HG03066 (cell line): ENCODE data around the gene FSD1.
"Not testable (repeated sequence)": the region's sequence is repeated elsewhere in the genome, so short reads cannot be mapped to it uniquely, and the experiment has no call there.

Experiments used
- ATAC-seq: cut with Tn5 transposase; IDR thresholded peaks from one replicate; pipeline ENCODE4 v1.9.1; 2021; ENCODE audit warnings: low read depth; ENCODE audit not compliant: unreplicated experiment

The FSD1 gene

DNA sequence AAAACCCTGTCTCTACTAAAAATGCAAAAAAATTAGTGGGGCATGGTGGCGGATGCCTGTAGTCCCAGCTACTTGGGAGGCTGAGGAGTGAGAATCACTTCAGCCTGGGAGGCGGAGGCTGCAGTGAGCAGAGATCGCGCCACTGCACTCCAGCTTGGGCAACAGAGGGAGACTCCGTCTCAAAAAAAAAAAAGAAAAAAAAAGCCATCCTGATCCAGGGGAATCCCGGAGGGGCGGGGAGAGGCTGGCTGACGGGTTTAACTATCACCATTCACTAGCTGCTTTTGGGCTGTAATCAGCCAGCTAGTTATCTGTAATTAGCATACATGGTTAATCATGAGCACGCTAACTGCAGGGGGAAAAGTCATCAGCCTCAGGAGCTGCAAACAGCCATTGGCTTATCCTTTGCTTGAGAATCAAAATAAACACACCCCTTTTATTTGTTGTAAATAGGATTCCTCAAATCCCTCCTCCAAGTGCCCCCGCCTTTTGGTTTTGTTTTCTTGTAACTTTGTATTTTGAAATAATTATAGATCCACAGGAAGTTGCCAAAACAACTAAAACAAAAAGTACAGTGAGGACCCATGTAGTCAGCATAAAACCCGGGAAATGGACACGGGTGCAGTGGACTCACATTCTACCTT is 9.6 kb downstream of the FSD1 start:
- no peak for ATAC-seq

DNA sequence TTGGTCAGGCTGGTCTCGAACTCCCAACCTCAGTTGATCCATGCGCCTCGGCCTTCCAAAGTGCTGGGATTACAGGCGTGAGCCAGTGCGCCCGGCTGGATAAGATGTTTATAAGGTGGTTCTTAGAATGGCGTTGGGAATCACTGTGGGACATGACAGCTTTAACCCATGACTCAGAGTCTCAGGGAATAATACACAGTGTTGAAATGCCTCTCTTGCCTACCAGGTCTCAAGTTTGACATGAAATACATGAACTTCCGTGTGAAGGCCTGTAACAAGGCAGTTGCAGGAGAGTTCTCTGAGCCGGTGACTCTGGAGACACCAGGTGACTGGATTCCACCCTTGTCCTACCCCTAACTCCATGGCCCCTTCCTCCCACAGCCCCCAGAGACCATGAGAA is 12.6 kb downstream of the FSD1 start:
- no peak for ATAC-seq

DNA sequence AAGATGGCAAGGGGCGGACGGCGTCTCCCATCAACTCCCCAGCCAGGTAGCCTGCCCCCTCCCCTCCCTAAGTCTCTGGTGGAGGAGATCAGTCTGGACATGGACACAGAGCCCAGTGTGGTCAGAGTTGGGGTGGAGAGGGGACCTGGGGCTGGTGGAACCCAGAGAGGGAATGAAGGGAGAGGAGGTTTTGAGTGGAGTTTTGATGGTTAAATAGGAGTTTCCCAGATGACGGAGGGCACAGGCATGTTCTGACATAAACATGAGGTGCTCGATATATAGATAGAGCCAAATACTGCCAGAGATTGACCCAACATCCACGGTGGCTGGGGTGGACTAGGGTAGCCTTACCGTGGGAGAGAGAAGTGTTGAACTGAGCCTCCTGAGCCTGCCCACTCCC is 14.1 kb downstream of the FSD1 start:
- no peak for ATAC-seq

DNA sequence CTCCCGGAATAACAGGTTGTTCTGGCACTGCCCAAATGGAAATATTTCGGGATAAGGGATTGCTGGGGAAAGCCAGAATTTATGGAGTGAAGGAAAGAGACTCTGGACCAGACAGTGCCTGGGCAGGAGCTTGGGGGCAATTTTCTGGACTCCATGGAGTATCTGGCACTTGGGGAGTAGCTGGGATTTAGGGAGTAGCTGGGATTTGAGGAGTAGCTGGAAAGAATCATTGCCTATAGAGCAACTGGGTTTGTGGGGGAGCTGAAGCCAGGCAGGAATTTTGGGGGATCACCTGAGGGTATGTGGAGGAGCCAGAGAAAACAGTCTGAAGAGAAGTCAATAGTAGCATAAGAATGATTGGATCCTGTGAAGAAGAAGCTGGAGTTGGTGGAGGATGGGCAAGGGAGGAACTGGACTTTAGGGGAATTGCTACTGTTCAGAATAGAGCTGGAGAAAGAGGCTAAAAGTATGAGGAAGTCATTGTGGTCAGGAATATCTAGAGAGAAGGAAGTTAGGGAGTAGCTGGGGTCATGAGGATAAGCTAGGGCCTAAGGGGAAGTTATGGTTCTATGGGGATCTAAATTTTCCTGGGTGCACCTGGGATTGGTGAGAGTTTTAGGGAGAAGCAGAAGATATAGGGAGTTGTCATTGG is 14.8 kb downstream of the FSD1 start:
- no peak for ATAC-seq

DNA sequence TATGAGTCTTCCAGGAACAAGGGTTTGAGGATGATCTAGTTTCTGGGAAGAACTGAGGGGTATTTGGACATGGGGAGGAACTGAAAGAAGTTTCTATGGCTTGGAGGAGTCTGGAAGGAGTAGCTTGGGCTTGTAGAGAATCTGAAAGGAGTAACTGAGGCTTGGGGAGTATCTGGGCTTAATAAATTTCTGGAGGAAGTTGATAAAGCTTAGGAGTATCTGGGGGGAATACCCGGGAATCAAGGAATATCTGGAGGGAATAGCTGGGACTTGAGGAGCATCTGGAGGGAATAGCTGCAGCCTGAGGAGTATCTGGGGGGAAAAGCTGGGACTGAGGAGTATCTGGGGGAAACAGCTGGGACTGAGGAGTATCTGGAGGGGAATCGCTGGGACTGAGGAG is 16.0 kb downstream of the FSD1 start:
- no peak for ATAC-seq

DNA sequence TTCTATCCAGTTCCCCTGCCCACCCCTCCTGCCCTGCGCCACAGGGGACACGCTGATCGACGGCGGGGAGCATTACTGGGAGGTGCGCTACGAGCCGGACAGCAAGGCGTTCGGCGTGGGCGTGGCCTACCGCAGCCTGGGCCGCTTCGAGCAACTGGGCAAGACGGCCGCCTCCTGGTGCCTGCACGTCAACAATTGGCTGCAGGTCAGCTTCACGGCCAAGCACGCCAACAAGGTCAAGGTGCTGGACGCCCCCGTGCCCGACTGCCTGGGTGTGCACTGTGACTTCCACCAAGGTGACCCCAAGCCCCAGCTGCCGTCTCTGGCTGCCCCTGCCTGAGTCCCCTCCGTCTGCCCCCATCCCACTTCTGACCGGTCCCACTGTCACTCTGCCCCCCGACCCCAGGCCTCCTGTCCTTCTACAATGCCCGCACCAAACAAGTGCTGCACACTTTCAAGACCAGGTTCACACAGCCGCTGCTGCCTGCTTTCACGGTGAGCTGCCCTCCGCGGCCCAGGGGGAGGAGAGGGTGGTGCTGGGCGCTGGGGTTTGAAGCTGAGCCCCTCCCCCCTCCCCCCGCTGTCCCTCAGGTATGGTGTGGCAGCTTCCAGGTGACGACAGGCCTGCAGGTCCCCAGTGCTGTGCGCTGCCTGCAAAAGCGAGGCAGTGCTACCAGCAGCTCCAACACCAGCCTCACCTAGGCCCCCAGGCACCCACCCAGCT is 18.7 kb downstream of the FSD1 start:
- ATAC-seq, result no peak

DNA sequence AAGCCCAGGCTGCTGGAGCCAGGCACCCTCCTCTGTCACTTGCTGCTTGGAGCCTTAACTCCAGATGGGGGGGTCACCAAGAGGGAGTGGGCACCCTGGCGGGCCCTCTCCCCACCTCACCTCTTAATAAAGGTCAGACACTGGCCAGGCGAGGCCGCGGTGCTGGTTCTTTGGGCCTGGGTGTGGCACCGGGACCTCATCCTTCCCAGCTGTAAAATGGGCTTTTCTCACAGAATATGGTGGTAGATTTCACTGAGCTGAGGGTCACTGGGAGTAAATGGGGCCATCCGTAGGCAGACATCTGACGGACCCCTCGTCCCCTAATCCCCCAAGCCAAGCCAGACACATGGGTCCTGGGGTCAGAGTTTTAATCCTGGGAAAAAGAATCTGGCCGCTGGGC is 19.3 kb downstream of the FSD1 start:
- no peak for ATAC-seq

DNA sequence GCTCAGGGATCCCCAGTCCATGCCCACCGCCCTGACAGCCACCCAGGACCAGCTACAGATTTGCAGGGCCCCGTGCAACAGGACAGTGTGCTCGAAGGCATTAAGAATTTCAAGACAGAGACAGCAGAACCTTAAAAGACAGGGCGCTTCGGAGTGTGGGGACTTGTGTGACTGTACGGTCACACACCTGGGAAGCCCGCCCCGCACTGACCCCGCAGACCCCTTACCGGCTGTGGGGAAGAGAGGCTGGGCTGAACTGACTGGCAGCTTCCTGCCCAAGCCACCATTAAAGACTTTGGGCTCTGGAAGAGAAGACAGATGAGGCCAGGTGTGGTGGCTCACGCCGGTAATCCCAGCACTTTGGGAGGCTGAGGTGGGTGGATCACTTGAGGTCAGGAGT is 19.8 kb downstream of the FSD1 start:
- no peak for ATAC-seq

DNA sequence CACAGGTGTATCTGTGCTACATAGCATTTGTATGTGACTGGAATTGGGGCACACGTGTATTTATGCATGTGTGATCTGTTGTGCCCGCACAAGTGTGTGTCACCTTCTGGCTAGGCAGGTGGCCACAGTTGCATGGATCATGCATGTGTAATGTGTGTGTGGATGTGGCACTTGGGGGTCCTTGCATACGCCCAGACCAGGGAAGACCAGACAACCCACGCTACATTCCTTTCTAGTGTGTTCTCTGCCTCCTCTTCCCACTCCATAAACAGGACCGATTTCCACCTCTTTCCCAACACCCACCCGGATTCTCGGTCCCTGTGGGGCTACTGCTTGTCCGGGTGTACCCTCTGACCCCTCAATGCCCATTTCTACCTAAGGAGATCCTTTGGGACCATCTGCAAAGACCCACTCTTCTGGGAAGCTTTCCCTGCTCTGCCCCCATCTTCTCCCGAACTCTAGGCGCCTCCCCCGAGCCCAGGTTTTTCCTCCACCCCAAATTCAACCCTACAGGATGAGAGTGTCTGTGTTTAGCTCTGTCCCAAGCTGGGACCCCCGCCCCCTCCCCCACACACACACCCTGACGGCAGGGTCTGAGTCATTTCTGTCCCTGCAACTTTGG is 21.9 kb downstream of the FSD1 start:
- ATAC-seq, result no peak

DNA sequence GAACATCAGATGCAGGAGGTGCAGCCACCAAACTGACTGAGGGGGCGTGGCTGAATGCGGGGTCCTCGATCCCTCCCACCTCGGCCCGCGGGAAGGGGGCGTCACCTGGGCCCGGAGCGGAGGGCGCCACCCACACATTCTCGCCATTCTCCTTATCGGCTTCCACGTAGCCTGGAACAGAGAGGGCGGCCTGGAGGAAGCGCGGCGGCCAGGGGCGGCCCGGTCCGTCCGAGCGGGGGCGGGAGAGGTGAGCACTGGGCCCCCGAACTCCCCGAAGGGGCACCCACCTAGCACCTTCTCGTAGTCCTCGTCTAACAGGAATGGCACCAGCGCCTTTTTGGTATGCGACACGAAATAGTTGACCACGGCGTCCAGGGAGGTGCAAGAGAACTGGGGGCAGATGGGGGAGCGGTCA is 22.4 kb downstream of the FSD1 start:
- ATAC-seq, result no peak

DNA sequence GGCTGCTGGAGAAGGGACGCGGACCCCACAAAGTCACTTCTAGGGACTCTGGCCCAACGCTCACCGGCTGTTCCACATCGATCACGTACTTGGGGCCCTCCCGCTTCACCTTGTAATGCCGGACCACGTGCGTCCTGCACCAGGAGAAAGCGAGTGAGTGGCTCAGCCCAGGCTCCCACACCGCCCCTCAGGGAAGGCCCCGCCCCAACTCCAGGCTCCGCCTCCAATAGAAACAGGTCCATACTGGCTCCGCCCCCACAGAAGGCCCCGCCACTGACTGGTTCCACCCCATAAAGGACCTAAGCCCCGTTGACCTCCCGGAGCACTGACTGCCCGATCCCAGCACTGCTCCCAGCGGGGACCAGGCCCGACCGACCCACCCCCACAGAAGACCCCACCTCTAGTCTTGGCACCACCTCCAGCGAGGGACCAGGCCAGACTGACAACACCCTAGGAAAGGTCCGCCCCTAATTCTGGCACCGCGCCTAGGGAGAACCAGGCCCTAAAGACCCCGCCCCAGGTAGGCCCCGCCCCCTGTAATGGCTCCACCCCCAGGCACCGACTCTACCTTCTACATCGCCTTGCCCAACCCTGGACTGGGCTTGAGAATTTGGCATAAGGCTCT is 23.0 kb downstream of the FSD1 start:
- ATAC-seq, result no peak

DNA sequence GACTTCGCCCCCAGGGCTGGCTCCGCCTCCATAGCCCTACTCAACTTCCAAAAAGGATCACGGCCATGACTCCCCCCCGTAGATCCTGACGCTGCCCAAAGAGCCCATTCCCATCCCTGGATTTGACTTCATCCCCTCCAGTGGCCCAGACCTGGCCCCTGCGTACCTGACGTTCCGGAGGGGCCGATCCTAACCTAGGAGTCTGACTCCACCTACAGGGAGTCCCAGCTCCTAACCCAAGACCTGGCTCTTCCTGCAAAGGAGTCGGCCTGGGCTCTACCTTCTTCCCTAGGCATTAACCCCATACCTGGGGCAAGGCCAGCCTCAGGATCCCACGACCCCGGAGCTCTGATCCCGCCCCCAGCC is 23.5 kb downstream of the FSD1 start:
- ATAC-seq, result no peak

DNA sequence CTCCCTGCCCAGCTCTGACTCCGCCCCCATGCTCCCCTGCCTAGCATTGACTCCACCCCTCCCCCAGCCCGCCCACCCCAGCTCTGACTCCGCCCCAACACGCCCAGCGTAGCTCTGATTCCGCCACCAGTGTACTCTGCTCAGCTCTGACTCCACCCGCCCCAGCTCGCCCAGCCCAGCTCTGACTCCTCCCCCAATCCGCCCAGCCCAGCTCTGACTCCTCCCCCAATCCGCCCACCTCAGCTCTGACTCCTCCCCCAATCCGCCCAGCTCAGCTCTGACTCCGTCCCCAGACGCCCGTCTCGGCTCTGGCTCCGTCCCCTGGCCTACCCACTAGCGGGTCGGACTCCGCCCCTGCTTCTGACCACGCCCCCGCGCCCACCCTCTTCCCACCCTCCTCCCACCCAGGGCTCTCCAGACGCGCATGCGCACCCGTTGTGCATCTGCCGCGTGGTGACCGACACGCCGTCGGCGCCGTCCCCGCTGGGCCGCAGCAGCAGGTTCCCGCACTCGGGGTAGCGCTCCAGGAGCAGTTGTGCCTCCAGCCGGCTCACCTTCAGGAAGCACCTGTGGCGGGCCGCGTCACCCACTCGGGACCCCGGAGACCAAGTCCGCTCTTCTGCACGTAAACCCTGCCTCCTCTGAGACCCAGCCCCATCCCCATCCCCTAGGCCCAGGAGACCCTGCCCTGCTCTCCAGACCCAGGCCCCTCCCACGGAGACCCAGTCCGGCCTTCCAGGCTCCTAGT is 24.0 kb downstream of the FSD1 start:
- ATAC-seq, result peak; percentile 69

DNA sequence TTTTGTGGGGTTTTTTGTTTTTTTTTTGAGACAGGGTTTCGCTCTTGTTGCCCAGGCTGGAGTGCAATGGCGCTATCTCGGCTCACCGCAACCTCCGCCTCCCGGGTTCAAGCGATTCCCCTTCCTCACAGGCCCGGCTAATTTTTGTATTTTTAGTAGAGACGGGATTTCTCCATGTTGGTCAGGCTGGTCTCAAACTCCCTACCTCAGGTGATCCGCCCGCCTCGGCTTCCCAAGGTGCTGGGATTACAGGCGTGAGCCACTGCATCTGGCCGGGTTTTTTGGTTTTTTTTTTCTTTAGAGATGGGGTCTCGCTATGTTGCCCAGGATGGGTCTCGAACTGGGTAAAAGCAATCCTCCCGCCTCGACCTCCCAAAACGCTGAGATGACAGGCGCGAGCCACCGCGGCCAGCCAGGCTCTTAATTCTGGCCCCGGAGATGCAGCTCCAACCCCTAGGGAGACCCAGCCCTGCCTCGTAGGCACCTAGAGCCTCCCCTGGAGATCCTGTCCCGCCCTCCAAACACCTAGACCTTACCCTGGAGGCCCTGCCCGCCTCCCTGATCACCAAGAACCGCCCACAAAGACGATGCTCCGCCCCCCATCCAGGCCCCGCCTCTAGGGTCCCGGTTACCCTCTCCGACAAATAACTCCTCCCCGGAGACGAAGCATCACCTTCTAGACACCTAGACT is 24.7 kb downstream of the FSD1 start:
- not testable (repeated sequence) for ATAC-seq

DNA sequence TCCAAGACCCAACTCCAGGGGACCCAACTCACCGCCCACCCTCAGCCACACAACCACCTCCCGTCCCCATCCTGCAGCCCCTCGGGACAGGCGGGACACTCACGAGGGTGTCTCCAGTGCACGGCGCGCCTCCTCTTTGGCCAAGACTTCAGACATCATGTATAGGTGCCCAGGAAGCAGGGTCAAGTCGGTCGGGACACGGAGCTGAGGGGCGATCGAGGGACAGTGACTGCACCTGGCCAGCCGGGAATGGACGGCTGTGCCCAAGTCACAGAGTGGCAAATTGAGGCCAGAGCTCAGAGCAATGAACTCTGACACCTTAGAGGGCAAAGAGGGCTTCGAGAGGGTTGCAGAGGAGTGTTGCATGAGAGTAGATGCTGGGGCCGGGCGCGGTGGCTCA is 25.5 kb downstream of the FSD1 start:
- ATAC-seq, result no peak

DNA sequence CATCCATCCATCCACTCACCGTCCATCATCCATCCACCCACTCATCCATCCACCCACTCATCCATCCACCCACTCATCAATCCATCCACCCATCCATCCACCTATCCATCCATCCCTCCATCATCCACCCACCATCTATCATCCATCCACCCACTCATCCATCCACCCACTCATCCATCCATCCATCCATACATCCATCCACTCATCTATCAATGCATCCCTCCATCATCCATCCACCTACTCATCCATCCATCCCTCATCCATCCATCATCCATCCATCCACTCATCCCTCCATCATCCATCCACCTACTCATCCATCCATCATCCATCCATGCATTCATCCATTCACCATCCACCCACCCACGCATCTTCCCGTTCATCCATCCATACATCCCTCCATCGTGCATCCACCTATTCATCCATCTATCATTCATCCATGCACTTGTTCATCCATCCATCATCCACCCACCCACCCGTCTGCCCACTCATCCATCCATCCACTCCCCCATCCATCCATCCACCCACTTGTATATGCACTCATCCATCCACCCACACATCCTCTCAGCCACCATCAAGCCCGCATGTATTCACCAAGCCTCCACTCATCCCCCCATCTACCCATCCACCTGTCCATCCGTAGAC is 30.7 kb downstream of the FSD1 start:
- no peak for ATAC-seq

DNA sequence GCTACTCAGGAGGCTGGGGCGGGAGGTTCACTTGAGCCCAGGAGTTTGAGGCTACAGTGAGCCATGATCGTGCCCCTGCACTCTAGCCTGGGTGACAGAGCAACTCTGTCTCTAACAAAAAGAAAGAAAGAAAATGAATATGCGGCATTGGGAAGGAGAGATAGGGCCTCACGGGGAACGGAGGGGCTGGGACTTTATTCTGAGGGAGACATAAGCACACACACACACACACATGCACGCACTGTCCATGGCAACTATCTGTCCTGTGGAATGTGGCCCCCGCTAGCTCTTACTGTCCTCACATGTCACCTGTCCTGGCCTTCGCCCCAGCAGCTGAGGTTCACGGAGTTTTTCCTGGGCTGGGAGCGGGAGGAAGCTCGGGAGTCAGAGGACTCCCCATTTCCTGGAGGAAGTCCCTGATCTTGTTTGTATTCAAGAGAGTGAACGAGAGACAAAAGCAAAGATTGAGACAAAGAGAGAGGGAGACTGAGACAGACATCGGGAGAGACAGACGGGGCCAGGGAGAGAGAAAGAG is 33.6 kb downstream of the FSD1 start:
- no peak for ATAC-seq

DNA sequence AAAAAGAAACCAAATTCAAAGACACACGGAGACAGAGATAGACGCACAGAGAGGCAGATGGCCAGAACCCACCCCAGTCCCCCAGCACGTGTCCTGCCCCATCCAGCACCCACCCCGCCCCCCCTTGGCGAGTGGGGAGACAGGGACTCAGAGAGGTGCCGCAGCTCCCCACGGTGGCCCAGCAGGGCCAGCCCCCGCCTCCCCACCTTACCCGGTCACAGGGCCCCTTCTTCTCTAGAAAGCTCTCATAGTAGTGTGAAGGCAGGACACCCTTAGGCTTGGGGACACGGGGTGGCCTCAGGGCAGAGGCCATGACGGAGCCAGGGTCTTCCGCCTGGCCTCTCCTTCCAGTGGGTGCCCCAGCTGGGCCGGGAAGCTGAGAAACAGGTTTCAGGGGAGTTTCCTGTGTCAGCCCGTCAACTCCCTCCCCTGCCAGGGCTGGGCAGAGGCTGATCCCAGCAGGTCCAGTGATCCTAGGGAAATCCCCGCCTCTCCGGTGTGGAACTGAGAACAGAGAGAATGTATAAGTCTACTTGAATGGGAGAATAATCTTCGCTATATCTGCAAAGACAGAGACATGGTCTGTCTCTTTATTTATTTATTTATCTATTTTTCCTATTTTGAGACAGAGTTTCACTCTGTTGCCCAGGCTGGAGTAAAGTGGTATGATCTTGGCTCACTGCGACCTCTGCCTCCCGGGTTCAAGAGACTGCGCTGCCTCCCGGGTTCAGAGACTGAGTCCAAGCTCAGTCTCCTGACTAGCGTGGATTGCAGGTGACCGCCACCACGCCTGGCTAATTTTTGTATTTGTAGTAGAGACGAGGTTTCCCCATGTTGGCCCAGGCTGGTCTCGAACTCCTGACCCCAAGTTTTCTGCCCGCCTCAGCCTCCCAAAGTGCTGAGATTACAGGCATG is 34.3 kb downstream of the FSD1 start, which contains the start of gene STAP2:
Gene STAP2 (minus strand): TSS at position 387 of the 915 bp plus-strand sequence. CDS start 74 bp downstream, at position 313.
- no peak for ATAC-seq
